A549 (cell line): Measurements from ENCODE around the gene SOX6. TPM values are rescaled to one million over a fixed set of nuclear protein-coding genes. Genes with fewer than 3 reads are reported as not detected.

ENCODE experiments used
- ATAC-seq, 2 experiments: fragments of 200-7000 bp in 1 of 2; fragments of >200 bp in 1 of 2; cut with Nextera tagmentation in 1 of 2; cut with Tn5 transposase in 1 of 2; 3 replicates each; pipeline versions ENCODE4 v1.8.0 to v1.9.1; 2018 to 2020; ENCODE audit warnings: mild to moderate bottlenecking in 1 of 2, moderate library complexity in 1 of 2
- CTCF ChIA-PET: fragments of 300-600 bp; sonication (Branson Sonifier 250); formaldehyde crosslinking; extraction: SDS; loops from one replicate; lab custom pipeline; 2021; ENCODE audit warnings: antibody characterized with exemption, inconsistent platforms; lab: Yijun Ruan, JAX
- POLR2A ChIA-PET: fragments of 350-600 bp; formaldehyde crosslinking; extraction: SDS; loops from one replicate; lab custom pipeline; 2021; ENCODE audit warnings: antibody characterized with exemption, inconsistent platforms; lab: Yijun Ruan, JAX
- DNase-seq, 2 experiments: peaks; one replicate each; pipeline versions ENCODE4 v3.0.0 to v3.0.0-alpha.2; 2011 to 2016; ENCODE audit warnings: low read depth in 1 of 2, low spot score in 1 of 2
- FAIRE-seq: peaks from 2 replicates; lab custom pipeline; 2011; peaks lifted over from hg19 to GRCh38; lab: Jason Lieb, UNC
- H3K27ac ChIP-seq, 2 experiments: fragments of >200 bp; sonication (Bioruptor Twin); formaldehyde crosslinking; 3 replicates each; pipeline ENCODE4 v1.5.1; 2016 to 2017
- H3K4me1 ChIP-seq: fragments of >200 bp; sonication (Bioruptor Twin); formaldehyde crosslinking; 3 replicates; pipeline ENCODE4 v1.6.1; 2016
- H3K4me2 ChIP-seq: fragments of >200 bp; sonication (Bioruptor Twin); formaldehyde crosslinking; 3 replicates; pipeline ENCODE4 v1.6.1; 2016
- H3K4me3 ChIP-seq: fragments of >200 bp; sonication (Bioruptor Twin); formaldehyde crosslinking; 3 replicates; pipeline ENCODE4 v1.5.1; 2016
- H3K9me3 ChIP-seq: fragments of >200 bp; sonication (Bioruptor Twin); formaldehyde crosslinking; 3 replicates; pipeline ENCODE4 v1.6.1; 2016
- BCL3 ChIP-seq: fragments of >200 bp; sonication (Bioruptor Twin); formaldehyde crosslinking; IDR thresholded peaks from 3 replicates; pipeline ENCODE4 v1.6.1; 2016
- BHLHE40 ChIP-seq: IDR thresholded peaks from 2 replicates; pipeline ENCODE4 v1.6.1; 2012; ENCODE audit warnings: low read depth, low read length, inconsistent platforms
- CBX2 ChIP-seq: fragments of 200-600 bp; sonication (generic); IDR thresholded peaks from 2 replicates; pipeline ENCODE4 v1.6.1; 2016; ENCODE audit warnings: low read depth, mild to moderate bottlenecking, borderline replicate concordance
- CBX8 ChIP-seq: fragments of 200-600 bp; sonication (generic); IDR thresholded peaks from 2 replicates; pipeline ENCODE4 v1.6.1; 2016
- CEBPB ChIP-seq, 2 experiments: fragments of >200 bp in 1 of 2; sonication (Bioruptor Twin) in 1 of 2; formaldehyde crosslinking in 1 of 2; IDR thresholded peaks; 2 replicates each; pipeline ENCODE4 v1.6.1; 2012 to 2016
- CHD2 ChIP-seq: fragments of 150-350 bp; IDR thresholded peaks from 2 replicates; pipeline ENCODE4 v1.6.1; 2014; ENCODE audit warnings: low read length; ENCODE audit not compliant: partially characterized antibody
- CHD4 ChIP-seq: fragments of 200-600 bp; sonication (generic); IDR thresholded peaks from 2 replicates; pipeline ENCODE4 v1.6.1; 2016; ENCODE audit warnings: antibody characterized with exemption, mild to moderate bottlenecking, borderline replicate concordance
- CTCF ChIP-seq: fragments of >200 bp; sonication (Bioruptor Twin); formaldehyde crosslinking; IDR thresholded peaks from 3 replicates; pipeline ENCODE4 v1.5.1; 2016
- E2F6 ChIP-seq: IDR thresholded peaks from 2 replicates; pipeline ENCODE4 v1.6.1; 2012; ENCODE audit warnings: low read depth, borderline replicate concordance
- EHMT2 ChIP-seq: fragments of 200-600 bp; sonication (generic); IDR thresholded peaks from 2 replicates; pipeline ENCODE4 v1.6.1; 2016; ENCODE audit warnings: antibody characterized with exemption, low read depth, mild to moderate bottlenecking, moderate library complexity
- EP300 ChIP-seq, 2 experiments: fragments of >200 bp; sonication (Bioruptor Twin); formaldehyde crosslinking; IDR thresholded peaks; 2 replicates in 1 of 2; 3 replicates in 1 of 2; pipeline ENCODE4 v1.6.1; 2016 to 2017
- FOSB ChIP-seq: fragments of 250-450 bp; sonication (Bioruptor Pico); IDR thresholded peaks from 2 replicates; pipeline ENCODE4 v1.5.0; 2020; ENCODE audit warnings: mild to moderate bottlenecking, moderate library complexity
- FOXS1 ChIP-seq: fragments of 250-450 bp; sonication (Bioruptor Pico); IDR thresholded peaks from 2 replicates; pipeline ENCODE4 v1.5.0; 2020; ENCODE audit warnings: mild to moderate bottlenecking, moderate library complexity
- HDAC2 ChIP-seq: fragments of 200-600 bp; sonication (generic); IDR thresholded peaks from 2 replicates; pipeline ENCODE4 v1.6.1; 2016
- HES2 ChIP-seq: fragments of >200 bp; sonication (Bioruptor Twin); formaldehyde crosslinking; IDR thresholded peaks from 2 replicates; pipeline ENCODE4 v1.6.1; 2016
- HEYL ChIP-seq: fragments of 250-450 bp; sonication (Bioruptor Pico); IDR thresholded peaks from 2 replicates; pipeline ENCODE4 v1.8.0; 2021; ENCODE audit warnings: mild to moderate bottlenecking, moderate library complexity
- HOXA7 ChIP-seq: fragments of 250-450 bp; sonication (Bioruptor Pico); IDR thresholded peaks from 2 replicates; pipeline ENCODE4 v1.5.0; 2020; ENCODE audit warnings: mild to moderate bottlenecking, moderate library complexity
- HOXB13 ChIP-seq: fragments of 250-450 bp; sonication (Bioruptor Pico); IDR thresholded peaks from 2 replicates; pipeline ENCODE4 v1.5.0; 2020; ENCODE audit warnings: low read depth, mild to moderate bottlenecking, moderate library complexity
- JUN ChIP-seq, 2 experiments: fragments of >200 bp; sonication (Bioruptor Twin); formaldehyde crosslinking; IDR thresholded peaks; 2 replicates in 1 of 2; 3 replicates in 1 of 2; pipeline ENCODE4 v1.6.1; 2016 to 2017
- JUNB ChIP-seq: fragments of >200 bp; sonication (Bioruptor Twin); formaldehyde crosslinking; IDR thresholded peaks from 2 replicates; pipeline ENCODE4 v1.6.1; 2016
- KDM1A ChIP-seq: fragments of 200-600 bp; sonication (generic); IDR thresholded peaks from 2 replicates; pipeline ENCODE4 v1.6.1; 2016; ENCODE audit warnings: low read depth, mild to moderate bottlenecking
- KDM5A ChIP-seq: fragments of 200-600 bp; sonication (generic); IDR thresholded peaks from 2 replicates; pipeline ENCODE4 v1.6.1; 2016; ENCODE audit warnings: antibody characterized with exemption, mild to moderate bottlenecking
- MAX ChIP-seq: IDR thresholded peaks from 2 replicates; pipeline ENCODE4 v1.6.1; 2012
- MAZ ChIP-seq: fragments of 150-350 bp; IDR thresholded peaks from 2 replicates; pipeline ENCODE4 v1.6.1; 2014; ENCODE audit warnings: antibody characterized with exemption, low read depth, low read length, borderline replicate concordance
- NFE2L2 ChIP-seq: fragments of 150-350 bp; conservative IDR thresholded peaks from 2 replicates; pipeline ENCODE4 v1.6.1; 2014; ENCODE audit warnings: low read length
- NPAS2 ChIP-seq: fragments of 250-450 bp; sonication (Bioruptor Pico); IDR thresholded peaks from 2 replicates; pipeline ENCODE4 v1.8.0; 2022; ENCODE audit warnings: mild to moderate bottlenecking, moderate library complexity, borderline replicate concordance
- POLR2AphosphoS2 ChIP-seq: conservative IDR thresholded peaks from 2 replicates; pipeline ENCODE4 v1.6.1; 2012; ENCODE audit warnings: low read length, improper control_type of control experiment, inconsistent platforms
- RAD21 ChIP-seq, 2 experiments: fragments of >200 bp in 1 of 2; sonication (Bioruptor Twin) in 1 of 2; formaldehyde crosslinking in 1 of 2; IDR thresholded peaks in 1 of 2; conservative IDR thresholded peaks in 1 of 2; 2 replicates in 1 of 2; 3 replicates in 1 of 2; pipeline ENCODE4 v1.6.1; 2012 to 2018; ENCODE audit warnings: inconsistent platforms in 1 of 2
- RNF2 ChIP-seq: fragments of 200-600 bp; sonication (generic); IDR thresholded peaks from 2 replicates; pipeline ENCODE4 v1.6.1; 2016; ENCODE audit warnings: low read depth, mild to moderate bottlenecking, antibody characterized with exemption, moderate library complexity, borderline replicate concordance
- SMC3 ChIP-seq: fragments of >200 bp; sonication (Bioruptor Twin); formaldehyde crosslinking; IDR thresholded peaks from 3 replicates; pipeline ENCODE4 v1.6.1; 2018; ENCODE audit warnings: inconsistent platforms
- SREBF2 ChIP-seq: fragments of 450-650 bp; IDR thresholded peaks from 2 replicates; pipeline ENCODE4 v1.6.1; 2014; ENCODE audit warnings: mild to moderate bottlenecking, moderate library complexity
- TFCP2L1 ChIP-seq: fragments of 250-450 bp; sonication (Bioruptor Pico); IDR thresholded peaks from 2 replicates; pipeline ENCODE4 v1.5.0; 2021; ENCODE audit warnings: mild to moderate bottlenecking
- TP53 ChIP-seq: fragments of 250-450 bp; sonication (Bioruptor Pico); IDR thresholded peaks from 2 replicates; pipeline ENCODE4 v1.5.0; 2021; ENCODE audit warnings: mild to moderate bottlenecking, moderate library complexity
- ZSCAN20 ChIP-seq: fragments of 250-450 bp; sonication (Bioruptor Pico); IDR thresholded peaks from 2 replicates; pipeline ENCODE4 v1.8.0; 2022; ENCODE audit warnings: mild to moderate bottlenecking, moderate library complexity
- WGBS: methylation state at CpG from one replicate; pipeline ENCODE4 v1.1.6; 2017; ENCODE audit errors: missing lambda C conversion rate; 5-methylcytosine and 5-hydroxymethylcytosine counted together
- polyA plus RNA-seq, 4 experiments: library from polyadenylated mRNA; depleted of rRNA in 3 of 4; stranded (reverse); fragments of >200 nt; fragmentation: RNase III in 1 of 4; extraction: RNeasy Plus Mini Kit Qiagen cat#74134 plus additional on column Dnase treatment in 1 of 4; gene quantifications; 2 replicates in 3 of 4; 3 replicates in 1 of 4; pipeline ENCODE4 v1.2.3, GENCODE V29; 2011 to 2017

Gene SOX6
- polyA plus RNA-seq, 2 of the 4 experiments (the other 2 are of a cell fraction): 0.18 TPM; not detected in 1

- ChIA-PET POLR2A (no interaction called here), CTCF (interaction anchor here (1.2 kb wide), 1 partner anchor 291 kb away, joined by 3 read pairs; no protein-coding TSS in a partner anchor)
- no peak overlapping the region for H3K4me3 ChIP-seq
- 86% methylated on average over 2 of the region's 2 CpGs for WGBS
- no peak for TF ChIP-seq EP300 (IDR thresholded peaks at IDR 0.05)
- no peak for TF ChIP-seq CEBPB (IDR thresholded peaks at IDR 0.05)
- TF ChIP-seq CHD4: no peak
- TF ChIP-seq HEYL (CRISPR knock-in tag): no peak
- TF ChIP-seq RAD21 (conservative IDR thresholded peaks at IDR 0.05 in 1 of 2, IDR thresholded peaks at IDR 0.05 in 1 of 2): no peak
- TF ChIP-seq NPAS2: no peak
- TF ChIP-seq NFE2L2: no peak
- TF ChIP-seq CTCF: no peak
- no peak for TF ChIP-seq FOSB (CRISPR knock-in tag)
- TF ChIP-seq RNF2: no peak
- no peak for TF ChIP-seq BHLHE40
- no peak for TF ChIP-seq ZSCAN20 (CRISPR knock-in tag)
- TF ChIP-seq TP53 (CRISPR knock-in tag): no peak
- TF ChIP-seq CHD2: no peak
- TF ChIP-seq KDM5A: no peak
- TF ChIP-seq JUN (IDR thresholded peaks at IDR 0.05): no peak
- TF ChIP-seq HOXB13 (CRISPR knock-in tag): no peak
- no peak for TF ChIP-seq EHMT2
- no peak for TF ChIP-seq MAZ
- FAIRE-seq (no peak), DNase-seq (no peak), ATAC-seq (no peak)
- no peaks in the 10 kb centered on the region for H3K4me1 ChIP-seq
- no peaks in the 10 kb centered on the region for H3K9me3 ChIP-seq
- H3K27ac ChIP-seq: no peak overlapping the region
- H3K4me2 ChIP-seq: no peak overlapping the region
Measured at GRCh38 chr11:16322190-16322589, 34.2 kb downstream of the SOX6 start.

- POLR2A ChIA-PET: no interaction called here
- no peak for DNase-seq
- no peak overlapping the region for H3K27ac ChIP-seq
- no peak for TF ChIP-seq CBX8
- TF ChIP-seq CBX2: no peak
- no peak for TF ChIP-seq HEYL (CRISPR knock-in tag)
- TF ChIP-seq BCL3: no peak
- TF ChIP-seq KDM1A: no peak
- TF ChIP-seq TFCP2L1: no peak
- no peak for TF ChIP-seq FOXS1 (CRISPR knock-in tag)
- TF ChIP-seq MAX: no peak
- no peak for TF ChIP-seq HES2
- no peak for TF ChIP-seq HOXA7 (CRISPR knock-in tag)
- TF ChIP-seq HDAC2: no peak
- TF ChIP-seq KDM5A: no peak
- TF ChIP-seq SREBF2: no peak
- TF ChIP-seq RNF2: no peak
- no peak for TF ChIP-seq SMC3
- no peak for TF ChIP-seq JUNB
- TF ChIP-seq POLR2AphosphoS2: no peak
- no peak for TF ChIP-seq E2F6
- TF ChIP-seq, all 56 proteins: peak for 0
- Histone ChIP-seq H3K9me3 (no peaks in the 10 kb centered on the region), H3K4me3 (no peak overlapping the region), H3K4me2 (no peak overlapping the region), H3K4me1 (no peaks in the 10 kb centered on the region)
- FAIRE-seq (no peak), ATAC-seq (no peak)
- CTCF ChIA-PET: no interaction called here
- 18% methylated on average over 2 of the region's 2 CpGs for WGBS
Measured at GRCh38 chr11:16321148-16321547, 35.2 kb downstream of the SOX6 start.
